HG03442 (cell line): Measurements from ENCODE around the gene LEPR.
"Not testable (repeated sequence)": the region's sequence is repeated elsewhere in the genome, so short reads cannot be mapped to it uniquely, and the experiment has no call there.

Source experiments
- ATAC-seq: cut with Tn5 transposase; IDR thresholded peaks from one replicate; pipeline ENCODE4 v1.9.1; 2021; ENCODE audit warnings: mild to moderate bottlenecking, moderate library complexity; ENCODE audit not compliant: unreplicated experiment

LEPR gene

DNA sequence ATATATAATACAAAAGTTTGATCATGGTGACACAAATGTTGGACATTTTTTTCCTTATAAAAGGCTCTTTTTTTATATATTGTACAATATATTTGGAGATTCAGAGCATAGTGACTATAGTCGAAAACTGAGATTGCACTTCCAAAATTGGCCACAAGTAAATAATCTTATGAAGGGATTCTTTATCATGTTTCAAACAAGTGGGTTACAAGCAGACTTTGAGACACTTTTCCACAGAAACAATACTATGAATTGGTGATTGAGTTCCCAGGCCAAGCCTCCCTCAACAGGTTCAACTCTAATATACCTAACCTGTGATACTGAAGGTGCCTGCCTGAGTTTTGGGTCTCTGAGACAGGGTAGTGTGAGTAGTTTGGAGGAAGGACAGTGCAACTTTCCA lies 13.8 kb downstream of the LEPR start:
- ATAC-seq: no peak

DNA sequence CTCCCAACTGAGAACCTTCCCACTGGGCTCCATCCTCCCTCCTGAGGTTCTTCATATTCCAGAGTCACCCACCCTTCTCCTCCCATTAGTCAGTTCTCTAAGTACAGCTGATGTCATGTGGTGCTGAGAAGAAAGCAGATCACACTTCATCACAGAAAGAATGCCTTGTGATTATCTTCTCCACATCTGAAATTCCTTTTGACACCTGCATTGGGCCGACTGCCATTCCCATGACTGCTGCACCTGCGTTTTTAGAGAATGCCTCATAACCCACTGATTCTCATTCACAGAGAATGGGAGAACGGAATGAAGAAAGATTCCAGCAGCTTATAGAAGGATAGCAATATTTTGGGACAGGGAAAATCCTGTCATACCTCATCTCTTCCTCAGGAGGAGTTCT lies 14.3 kb downstream of the LEPR start:
- ATAC-seq: no peak

DNA sequence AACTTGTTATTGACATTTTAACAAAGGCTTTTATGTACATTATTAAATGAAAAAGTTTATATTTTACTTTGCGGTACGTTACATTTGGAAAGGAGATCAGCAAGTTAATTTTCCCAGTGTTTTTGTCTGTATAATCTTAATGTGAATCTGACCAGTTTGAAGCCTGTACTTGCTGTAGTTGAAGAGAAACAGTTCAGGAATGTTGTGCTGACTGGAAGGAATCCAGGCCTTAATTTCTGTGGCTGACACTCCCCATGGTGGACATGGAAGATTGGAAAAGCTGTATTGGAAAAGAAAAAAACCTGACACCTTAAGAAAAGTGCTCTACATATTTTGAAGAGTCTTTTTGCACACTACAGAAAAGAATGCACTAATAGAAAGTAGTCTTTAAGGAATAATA lies 15.5 kb downstream of the LEPR start:
- ATAC-seq: no peak

DNA sequence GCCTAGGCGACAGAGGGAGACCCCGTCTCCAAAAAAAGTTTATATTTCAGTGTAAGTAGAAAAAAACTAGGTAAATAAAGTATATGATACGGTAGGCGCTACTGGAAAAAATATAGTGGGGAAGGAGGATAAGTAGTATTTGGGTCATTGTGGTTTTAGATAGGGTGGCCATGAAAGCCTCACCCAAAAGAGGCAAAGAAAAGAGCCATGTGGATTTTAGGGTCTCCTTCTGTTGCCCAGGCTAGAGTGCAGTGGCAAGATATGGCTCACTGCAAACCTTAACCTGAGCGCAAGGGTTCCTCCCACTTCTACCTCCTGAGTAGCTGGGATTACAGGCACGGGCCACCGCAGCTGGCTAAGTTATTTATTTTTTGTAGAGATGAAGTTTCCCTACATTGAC lies 17.1 kb downstream of the LEPR start:
- no peak for ATAC-seq

DNA sequence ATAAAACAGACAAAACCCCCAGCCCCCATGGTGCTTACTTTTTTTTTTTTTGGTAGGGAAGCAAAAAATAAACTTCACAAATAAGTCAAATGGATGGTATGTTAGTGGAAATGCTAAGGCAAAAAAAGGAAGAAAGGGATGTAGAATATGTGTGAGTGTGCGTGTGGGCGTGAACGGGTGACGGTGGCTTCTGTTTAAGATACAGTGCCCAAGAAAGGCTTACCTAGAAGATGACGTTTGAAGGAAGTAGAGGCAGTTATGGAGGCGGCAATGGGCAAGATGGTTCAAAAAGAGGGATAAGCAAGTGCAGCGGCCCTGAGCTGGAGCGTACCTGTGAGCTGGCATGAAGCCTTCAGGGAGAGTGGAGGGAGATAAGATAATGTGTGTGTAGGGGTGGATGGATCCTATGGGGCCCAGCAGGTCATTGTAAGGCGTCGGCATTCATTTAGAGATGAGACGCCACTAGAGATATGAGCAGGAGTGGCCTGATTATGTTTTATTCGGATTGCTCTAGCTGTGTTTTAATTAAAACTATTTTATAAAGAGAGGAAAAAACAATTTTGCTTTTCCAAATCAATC lies 19.9 kb downstream of the LEPR start:
- ATAC-seq: no peak

DNA sequence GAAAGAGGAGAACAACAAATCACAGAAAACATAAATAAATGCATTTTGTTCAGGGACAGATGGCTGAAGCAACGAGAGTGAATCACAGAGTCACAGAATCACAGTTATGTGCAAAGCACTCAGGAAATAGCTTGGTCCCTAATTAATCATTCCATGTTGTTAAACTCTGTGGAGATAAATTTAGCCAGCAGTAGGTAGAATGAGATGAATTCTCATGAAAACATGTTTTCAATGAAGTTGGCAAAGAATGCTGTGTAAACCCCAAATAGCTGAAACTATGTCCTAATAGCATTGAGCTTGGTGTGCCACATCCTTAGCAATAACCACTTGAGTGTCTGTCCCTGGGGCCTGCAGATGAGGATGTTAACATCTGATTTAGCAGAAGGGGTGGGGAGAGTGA lies 20.4 kb downstream of the LEPR start:
- ATAC-seq: no peak

DNA sequence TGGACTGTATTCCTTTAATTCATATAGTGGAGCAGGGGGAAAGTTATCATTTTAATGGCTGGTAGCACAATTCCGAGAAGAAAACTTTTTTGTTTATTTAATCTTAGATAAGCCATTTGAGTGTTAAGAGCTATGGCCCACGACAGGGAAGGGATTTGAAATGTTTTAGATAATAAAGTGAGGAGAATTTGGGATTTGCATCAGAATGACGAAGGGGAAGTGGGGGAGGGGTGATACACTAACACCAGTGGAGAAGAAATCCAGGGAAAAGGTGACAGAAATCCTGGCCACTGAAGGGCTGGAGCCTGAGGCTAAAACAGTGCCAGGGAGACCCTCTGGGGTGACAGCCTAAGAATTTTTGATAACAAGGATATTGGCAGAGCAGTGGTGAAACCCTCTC lies 21.0 kb downstream of the LEPR start:
- no peak for ATAC-seq

DNA sequence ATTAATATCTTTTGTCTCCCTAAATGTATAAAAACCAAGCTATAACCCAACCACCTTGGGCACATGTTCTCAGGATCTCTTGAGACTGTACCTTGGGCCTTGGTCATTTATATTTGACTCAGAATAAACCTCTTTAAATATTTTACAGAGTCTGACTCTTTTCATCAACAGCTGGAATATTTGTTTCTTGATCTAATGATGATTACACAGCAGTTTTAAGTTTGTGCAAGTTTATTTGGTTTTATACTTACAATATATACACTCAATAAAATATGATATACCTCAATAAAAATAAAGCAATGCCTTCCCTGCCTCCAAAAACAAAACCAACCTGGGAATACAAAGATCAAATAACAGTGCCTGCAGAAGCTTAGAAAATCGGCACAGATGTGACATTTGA lies 22.0 kb downstream of the LEPR start:
- no peak for ATAC-seq

DNA sequence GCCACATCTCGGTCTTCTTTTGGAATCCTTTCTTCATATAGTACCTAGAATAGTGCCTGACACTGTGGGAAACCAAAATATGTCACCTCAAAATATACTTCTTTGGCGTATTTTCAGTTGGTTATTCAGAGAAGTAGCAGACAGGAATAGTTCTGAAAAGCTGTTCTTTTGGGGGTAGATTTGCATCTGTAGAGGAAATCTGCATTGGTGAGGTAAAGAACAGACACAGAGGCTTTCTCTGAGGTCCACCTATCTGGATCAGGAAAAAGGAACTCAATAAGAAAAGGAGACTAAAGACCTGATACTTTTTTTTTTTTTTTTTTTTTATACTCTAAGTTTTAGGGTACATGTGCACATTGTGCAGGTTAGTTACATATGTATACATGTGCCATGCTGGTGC lies 23.2 kb downstream of the LEPR start:
- no peak for ATAC-seq

DNA sequence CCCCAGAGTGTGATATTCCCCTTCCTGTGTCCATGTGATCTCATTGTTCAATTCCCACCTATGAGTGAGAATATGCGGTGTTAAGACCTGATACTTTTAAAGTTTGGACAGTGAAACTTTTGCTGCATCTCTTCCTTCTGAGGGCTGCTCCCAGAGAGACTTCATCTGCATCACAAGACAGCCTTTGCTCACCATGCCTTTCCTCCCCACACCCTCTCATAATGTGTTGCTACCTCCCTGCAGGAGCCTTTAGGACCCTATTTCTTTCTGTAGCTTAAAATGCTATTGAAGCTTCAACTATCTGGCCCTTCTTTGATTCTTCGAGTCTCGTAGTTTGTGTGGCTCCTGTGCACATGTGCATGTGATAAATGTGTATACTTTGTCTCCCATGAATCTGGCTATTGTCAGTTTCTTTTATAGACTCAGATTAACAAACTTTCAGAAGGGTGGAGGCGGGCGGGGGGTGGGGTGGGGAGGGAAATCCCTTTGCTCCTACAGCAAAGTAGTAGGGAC lies 23.7 kb downstream of the LEPR start:
- no peak for ATAC-seq

DNA sequence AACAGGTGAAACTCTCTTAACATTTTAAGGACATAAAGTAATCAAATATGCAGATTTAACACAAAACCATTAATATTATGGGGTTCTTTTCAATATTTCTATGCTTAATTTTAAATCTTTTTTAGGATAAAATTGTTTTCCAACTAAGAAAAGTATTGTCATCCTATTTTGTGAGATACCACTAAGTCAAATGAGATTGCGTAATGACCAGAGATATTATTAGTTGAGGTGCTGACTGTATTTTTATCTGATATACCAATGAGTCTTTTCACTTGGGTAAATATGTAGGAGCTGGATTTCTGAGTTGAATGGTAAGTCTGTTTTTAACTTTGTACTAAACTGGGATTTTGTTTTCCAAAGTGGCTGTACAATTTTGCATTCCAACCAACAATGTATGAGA lies 25.4 kb downstream of the LEPR start:
- ATAC-seq: no peak

DNA sequence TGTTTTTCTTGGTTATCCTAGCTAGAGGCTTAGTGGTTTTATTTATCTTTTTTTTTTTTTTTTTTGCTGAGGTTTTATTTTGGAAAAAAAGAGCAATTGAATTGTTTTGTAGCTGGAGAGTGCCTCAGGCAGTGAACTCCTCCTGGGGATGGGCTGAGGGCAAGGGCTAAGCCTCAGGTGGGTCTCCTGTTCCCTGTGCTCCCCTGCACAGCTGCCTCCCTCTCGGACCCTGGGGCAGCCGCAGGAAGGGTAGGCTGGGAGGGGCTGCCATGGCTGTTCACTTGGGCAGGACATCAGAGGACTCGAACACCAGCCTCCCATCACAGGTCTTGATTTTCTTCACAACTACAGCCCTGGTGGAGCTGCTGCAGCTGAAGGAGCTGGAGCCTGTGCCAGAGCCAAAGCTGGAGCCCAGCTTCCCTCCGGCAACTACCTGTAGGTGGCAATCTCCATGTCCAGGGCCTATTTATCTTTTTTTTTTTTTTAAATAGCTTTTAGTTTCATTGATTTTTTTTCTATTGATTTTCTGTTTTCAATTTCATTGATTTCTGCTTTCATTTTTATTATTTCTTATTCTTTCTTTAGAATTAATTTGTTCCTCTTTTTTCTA lies 28.9 kb downstream of the LEPR start:
- ATAC-seq: no peak

DNA sequence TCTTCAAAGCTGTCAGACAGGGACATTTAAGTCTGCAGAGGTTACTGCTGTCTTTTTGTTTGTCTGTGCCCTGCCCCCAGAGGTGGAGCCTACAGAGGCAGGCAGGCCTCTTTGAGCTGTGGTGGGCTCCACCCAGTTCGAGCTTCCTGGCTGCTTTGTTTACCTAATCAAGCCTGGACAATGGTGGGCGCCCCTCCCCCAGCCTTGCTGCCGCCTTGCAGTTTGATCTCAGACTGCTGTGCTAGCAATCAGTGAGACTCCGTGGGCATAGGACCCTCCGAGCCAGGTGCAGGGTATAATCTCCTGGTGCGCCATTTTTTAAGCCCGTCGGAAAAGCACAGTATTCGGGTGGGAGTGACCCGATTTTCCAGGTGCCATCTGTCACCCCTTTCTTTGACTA lies 35.2 kb downstream of the LEPR start:
- not testable (repeated sequence) for ATAC-seq

DNA sequence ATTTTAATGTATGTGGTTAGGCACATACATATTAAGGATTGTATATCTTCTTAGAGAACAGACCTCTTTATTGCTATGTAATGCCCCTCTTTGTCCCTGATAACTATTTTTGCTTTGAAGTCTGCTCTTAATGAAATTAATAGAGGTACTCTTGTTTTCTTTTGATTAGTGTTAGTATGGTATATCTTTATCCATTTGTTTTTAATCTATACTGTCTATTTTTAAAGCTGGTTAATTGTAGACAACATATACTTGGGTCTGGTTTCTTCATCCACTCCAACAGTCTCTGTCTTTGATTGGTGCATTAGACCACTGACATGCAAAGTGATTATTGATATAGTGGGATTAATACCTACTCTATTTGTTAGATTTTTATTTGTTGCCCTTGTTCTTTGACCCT lies 36.0 kb downstream of the LEPR start:
- no peak for ATAC-seq

DNA sequence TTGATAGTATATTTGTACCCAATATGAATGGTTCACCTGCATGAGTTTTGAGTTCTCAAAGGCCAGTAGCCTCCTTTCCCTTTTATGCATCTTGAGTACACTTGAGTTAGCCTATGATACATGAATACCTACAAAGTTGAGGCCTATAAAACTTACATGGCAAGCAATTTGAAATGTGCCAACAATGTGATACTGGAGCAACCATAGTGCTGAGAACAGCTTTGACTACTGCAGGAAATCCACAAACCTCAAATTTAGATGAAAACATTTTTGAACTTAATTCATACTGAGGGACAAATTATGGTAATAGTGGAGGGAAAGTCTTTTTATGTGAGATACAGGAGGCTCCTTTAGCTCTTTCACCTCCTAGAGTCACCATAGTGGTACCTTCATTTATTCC lies 37.4 kb downstream of the LEPR start:
- ATAC-seq: no peak

DNA sequence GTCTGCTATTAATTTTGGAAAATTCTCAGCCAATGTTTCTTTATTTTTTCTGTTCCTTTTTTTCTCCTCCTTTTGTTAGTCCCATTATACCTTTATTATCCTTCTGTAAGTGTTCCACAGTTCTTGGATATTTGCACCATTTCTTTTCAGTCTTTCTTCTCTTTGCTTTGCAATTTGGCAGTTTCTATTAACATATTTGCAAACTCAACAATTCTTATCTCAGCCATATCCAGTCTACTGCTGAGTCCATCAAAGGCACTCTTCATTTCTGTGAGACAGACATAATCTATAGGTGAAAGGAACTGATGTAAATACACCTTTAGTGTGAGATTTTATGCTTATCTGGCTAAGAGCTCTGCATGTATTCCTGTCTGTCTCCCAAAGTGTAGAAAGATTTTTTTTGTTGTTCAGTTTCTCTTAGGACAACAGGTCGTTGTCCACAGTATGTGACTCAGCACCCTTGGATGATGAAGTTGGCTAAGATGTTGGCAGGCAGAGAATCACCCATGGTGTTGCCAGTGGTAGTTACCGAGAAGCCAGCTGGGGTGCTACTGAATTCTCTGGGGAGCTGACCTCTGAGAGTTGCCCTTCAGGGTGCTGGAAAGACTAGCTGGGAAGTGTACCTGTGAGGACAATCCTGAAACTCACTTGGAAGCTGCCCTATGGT lies 38.4 kb downstream of the LEPR start:
- peak; percentile 36 for ATAC-seq

DNA sequence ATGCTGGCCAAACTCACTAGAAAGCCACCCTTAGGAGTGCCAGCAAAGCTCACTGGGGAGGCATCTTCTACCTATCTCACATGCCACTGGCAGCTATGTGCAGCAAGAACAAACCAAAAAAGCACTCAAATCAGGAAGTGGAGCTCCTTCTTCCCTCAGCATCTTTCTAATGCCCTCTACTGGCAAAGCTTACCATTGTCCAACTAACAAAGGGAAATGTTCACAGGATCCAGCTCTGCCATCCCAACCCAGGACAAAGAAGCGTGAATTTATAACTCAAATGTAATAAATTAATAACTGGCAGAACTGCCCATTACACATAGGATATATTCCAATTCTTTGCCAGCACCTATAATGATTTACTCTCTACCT lies 38.9 kb downstream of the LEPR start:
- ATAC-seq: peak; percentile 77

DNA sequence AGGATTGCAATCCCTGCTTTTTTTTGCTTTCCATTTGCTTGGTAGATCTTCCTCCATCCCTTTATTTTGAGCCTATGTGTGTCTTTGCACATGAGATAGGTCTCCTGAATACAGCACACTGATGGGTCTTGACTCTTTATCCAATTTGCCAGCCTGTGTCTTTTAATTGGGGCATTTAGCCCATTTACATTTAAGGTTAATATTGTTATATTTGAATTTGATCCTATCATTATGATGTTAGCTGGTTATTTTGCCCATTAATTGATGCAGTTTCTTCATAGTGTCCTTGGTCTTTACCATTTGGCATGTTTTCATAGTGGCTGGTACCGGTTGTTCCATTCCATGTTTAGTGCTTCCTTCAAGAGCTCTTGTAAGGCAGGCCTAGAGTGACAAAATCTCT lies 45.4 kb downstream of the LEPR start:
- ATAC-seq: not testable (repeated sequence)

DNA sequence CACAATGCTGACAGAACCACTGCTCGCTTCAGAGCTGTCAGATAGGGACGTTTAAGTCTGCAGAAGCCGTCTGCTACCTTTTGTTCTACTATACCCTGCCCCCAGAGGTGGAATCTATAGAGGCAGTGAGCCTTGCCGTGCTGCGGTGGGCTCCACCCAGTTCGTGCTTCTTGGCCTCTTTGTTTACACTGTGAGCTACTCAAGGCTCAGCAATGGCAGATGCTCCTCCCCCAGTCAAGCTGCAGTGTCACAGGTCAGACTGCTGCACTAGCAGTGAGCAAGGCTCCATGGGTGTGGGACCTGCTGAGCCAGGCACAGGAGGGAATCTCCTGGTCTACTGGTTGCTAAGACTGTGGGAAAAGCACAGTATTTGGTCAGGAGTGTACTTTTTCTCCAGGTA lies 47.1 kb downstream of the LEPR start:
- ATAC-seq: no peak

DNA sequence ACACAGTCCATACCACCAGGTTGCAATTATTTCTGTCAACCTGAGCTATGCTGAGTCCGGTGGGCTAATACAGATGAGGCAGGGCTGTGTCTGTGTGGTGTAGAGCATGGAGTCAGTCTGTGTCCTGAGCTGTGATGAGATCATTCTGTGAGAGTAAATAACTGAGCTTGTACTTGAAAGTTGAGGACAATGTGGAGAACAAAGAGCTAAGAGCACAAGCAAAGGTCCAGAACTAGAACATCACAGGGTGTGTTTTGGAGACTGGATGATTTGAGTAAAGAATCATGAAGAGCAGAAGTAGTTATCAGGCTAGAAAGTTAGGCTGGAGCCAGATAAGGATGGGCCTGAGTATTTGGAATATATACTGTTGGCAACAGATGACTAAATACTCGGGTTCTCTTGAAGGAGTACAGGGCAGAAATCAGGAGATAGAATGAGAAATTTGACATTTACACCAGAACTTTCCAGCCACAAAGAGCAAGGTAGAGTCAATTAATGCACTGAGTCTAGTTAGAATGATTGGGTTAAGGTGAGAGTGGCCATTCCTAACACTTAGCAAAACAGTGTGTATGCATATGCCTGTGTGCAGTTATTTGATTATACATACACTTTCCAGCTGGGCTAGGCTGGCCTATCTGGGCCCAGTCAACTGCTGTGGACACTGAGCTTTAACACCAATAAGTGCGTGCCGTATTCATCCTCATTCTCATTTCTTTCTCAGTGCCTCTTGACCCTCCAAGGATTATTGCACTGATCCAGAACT lies 48.8 kb downstream of the LEPR start:
- ATAC-seq: no peak

DNA sequence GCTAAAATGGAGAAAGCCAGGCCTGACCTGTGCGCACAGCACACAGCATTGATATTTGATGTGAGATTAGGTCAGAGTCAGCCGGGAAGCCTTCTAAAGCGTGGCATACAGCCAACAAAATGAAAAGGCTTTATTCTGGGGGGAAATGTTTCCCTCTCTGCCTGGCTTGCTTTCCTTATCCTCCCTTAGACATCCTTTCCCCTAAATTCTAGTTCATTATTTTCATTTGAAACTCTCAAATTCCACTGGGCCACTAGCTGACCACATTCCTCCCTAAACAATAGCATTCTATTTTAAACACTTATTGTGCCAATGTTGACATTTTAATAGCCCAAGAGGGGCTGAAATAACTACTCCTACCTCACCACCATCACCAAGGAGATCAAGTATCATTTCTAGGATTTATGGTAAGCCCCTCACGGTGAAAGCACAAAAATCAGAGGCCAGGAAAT lies 49.4 kb downstream of the LEPR start:
- no peak for ATAC-seq
